Right renal cortex interstitium (tissue), 3 donors: ENCODE results near the gene RAVER1. TPM values are rescaled to one million over a fixed set of nuclear protein-coding genes. Genes with fewer than 3 reads are reported as not detected.
A peak's percentile ranks its signal among the peaks of the same experiment; 100 is the strongest.
"Not testable (repeated sequence)": the region's sequence is repeated elsewhere in the genome, so short reads cannot be mapped to it uniquely, and the experiment has no call there.

Experiments
- DNase-seq, 3 donors: peaks; one replicate each; pipeline ENCODE4 v3.0.0-alpha.2; 2013; ENCODE audit warnings: low read depth in 3 of 3, low spot score in 2 of 3
- polyA plus RNA-seq, 3 donors: library from polyadenylated mRNA; unstranded; fragments of 120-200 nt; gene quantifications; one replicate each; pipeline ENCODE4 v1.2.1, GENCODE V29; 2013; ENCODE audit not compliant: insufficient read length in 3 of 3

The RAVER1 gene
- polyA plus RNA-seq, 3 donors, result 17.9 to 22.8 (median 22.6) TPM

- DNase-seq, result no peak
Measured at GRCh38 chr19:10291554-10292205, 41.6 kb downstream of the RAVER1 start.

- no peak for DNase-seq
Measured at GRCh38 chr19:10290876-10291553, 42.3 kb downstream of the RAVER1 start.

- no peak for DNase-seq
Measured at GRCh38 chr19:10290357-10290875, 42.9 kb downstream of the RAVER1 start.

GRCh38 chr19:10289836-10290356, 43.4 kb downstream of the RAVER1 start, which contains the start of gene ICAM5:
TSS of gene ICAM5 (plus strand) at chr19:10289952. CDS start at chr19:10290044, 92 bp downstream.
- DNase-seq, result no peak

GRCh38 chr19:10289167-10289835, 44.0 kb downstream of the RAVER1 start:
- DNase-seq, result no peak

GRCh38 chr19:10288662-10289166, 44.6 kb downstream of the RAVER1 start:
- DNase-seq, result no peak

- peak in 2 of 3 donors; percentile 71 to 73 for DNase-seq
Measured at GRCh38 chr19:10286803-10287737, 46.3 kb downstream of the RAVER1 start, which contains the start of gene ICAM4. TSS of gene ICAM4 (plus strand) at chr19:10286955. CDS start at chr19:10287013, 58 bp downstream.

GRCh38 chr19:10285393-10285792, 47.9 kb downstream of the RAVER1 start:
- no peak for DNase-seq

- no peak for DNase-seq
Measured at GRCh38 chr19:10284960-10285278, 48.4 kb downstream of the RAVER1 start.

GRCh38 chr19:10284065-10284959, 49.0 kb downstream of the RAVER1 start:
- no peak for DNase-seq

- no peak for DNase-seq
Measured at GRCh38 chr19:10283301-10284064, 49.8 kb downstream of the RAVER1 start.

- not testable (repeated sequence) for DNase-seq
Measured at GRCh38 chr19:10282043-10282442, 51.3 kb downstream of the RAVER1 start.

- no peak for DNase-seq
Measured at GRCh38 chr19:10279737-10280442, 53.4 kb downstream of the RAVER1 start.

GRCh38 chr19:10278935-10279334, 54.4 kb downstream of the RAVER1 start:
- DNase-seq, result no peak

- DNase-seq, result no peak
Measured at GRCh38 chr19:10277795-10278589, 55.3 kb downstream of the RAVER1 start.

- DNase-seq, result no peak
Measured at GRCh38 chr19:10274589-10274988, 58.7 kb downstream of the RAVER1 start.
